GM12874 (cell line): Measurements from ENCODE around the gene TOP2A.

Experiments used
- CTCF ChIP-seq: IDR thresholded peaks from 2 replicates; pipeline ENCODE4 v1.5.1; 2011; ENCODE audit warnings: low read depth, mild to moderate bottlenecking, control low read depth, low read length, moderate library complexity; ENCODE audit not compliant: insufficient read depth

Gene TOP2A

GRCh38 chr17:40361063-40361924 lies 56.4 kb downstream of the TOP2A start:
- TF ChIP-seq CTCF, result no peak

GRCh38 chr17:40360091-40360490 lies 57.6 kb downstream of the TOP2A start:
- TF ChIP-seq CTCF, result no peak

- TF ChIP-seq CTCF, result peak; percentile 93
Measured at GRCh38 chr17:40358323-40359038, 59.2 kb downstream of the TOP2A start.

- TF ChIP-seq CTCF, result no peak
Measured at GRCh38 chr17:40356990-40357881, 60.5 kb downstream of the TOP2A start.

GRCh38 chr17:40355804-40356758 lies 61.6 kb downstream of the TOP2A start:
- no peak for TF ChIP-seq CTCF

GRCh38 chr17:40355123-40355803 lies 62.4 kb downstream of the TOP2A start:
- TF ChIP-seq CTCF, result peak; percentile 94
